GM19351 (cell line): ENCODE measurements around the gene ASRGL1.

Experiments used
- ATAC-seq: cut with Tn5 transposase; IDR thresholded peaks from one replicate; pipeline ENCODE4 v1.9.1; 2021; ENCODE audit warnings: mild to moderate bottlenecking, moderate library complexity; ENCODE audit not compliant: unreplicated experiment

ASRGL1 gene

GRCh38 chr11:62411524-62411923, 74.3 kb downstream of the ASRGL1 start:
- no peak for ATAC-seq

DNA sequence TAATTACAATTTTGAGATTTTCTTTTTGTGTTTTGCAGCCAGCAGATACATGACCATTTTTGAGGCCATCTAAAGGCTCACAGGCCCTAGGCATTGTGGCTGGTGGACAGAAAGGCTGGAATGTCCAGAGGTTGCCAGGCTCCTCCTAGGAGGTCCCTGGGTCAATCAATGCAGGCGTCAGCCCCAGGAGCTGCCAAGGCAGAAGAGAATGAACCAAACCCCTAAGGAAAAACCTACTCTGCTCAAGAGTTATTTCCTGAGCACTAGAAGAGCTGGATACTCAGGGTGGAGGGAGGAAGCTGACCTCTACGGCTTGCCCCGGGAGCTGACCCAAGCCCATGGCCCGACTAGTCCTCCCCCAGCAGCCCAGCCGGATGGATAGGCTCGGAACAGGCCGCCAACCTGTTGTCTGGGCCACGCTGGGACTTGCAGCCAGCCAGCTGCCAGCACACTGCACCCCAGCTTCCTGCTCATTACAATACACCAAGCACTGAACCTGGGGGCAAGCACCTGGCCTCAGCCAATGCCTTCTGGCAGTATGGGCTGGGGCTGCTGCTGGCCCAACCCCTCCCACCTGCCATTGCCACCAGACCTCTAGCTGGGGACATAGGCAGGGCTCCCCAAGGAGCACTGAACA, 75.9 kb downstream of the ASRGL1 start:
- ATAC-seq: no peak

GRCh38 chr11:62416596-62416995, 79.3 kb downstream of the ASRGL1 start:
- ATAC-seq: no peak

GRCh38 chr11:62418136-62418535, 80.9 kb downstream of the ASRGL1 start:
- ATAC-seq: no peak

GRCh38 chr11:62418733-62419132, 81.5 kb downstream of the ASRGL1 start, which contains the start of gene SCGB1A1:
Gene SCGB1A1, plus strand, starts transcription at chr11:62419033. Its CDS starts 63 bp downstream, at chr11:62419096.
- ATAC-seq: no peak

DNA sequence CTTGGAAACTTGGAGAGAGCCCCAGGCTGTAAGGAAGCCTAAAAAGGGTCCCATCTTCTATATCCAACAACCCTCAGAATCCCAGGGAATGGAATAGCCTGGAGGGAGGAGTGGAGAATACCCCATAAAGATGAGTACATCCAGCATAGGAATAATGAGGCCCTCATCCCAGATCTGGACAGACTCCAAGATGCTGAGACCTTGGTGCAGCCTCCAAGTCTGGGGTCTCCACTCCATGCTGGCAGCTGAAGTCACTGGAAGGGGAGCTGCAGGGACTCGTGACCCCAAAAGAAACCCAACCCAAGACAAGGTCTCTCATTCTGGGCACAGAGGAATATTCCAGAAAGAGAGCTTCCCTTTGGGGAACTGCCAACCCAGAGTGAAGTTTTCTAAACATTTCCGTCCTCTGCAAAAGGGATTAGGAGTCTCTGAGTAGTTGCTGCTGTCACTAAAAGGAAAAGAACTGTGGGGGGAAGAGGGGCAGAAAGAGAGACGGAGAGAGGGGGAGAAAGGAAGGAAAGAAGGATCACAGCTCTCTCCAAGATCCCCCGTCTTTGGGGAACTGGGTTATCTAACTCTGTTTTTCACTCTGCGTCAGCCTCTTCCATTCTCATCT, 82.2 kb downstream of the ASRGL1 start:
- no peak for ATAC-seq

DNA sequence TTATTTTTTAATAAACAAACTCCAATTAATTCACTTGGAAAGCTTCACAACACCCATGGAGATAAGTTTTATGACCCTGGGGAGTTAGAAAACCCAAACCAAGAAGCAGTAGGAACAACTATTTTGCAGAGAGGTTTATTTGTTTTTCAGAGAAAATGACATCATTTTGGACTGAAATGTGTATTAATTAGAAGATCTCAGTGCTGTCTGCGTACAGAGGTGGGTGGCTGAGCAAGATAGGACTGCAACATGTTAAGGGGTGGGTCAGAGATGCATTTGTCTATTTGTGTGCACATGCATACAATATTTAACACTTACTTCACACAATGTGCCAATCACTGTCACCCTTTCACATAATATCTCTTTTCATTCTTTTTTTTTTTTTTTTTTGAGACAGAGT, 82.7 kb downstream of the ASRGL1 start:
- ATAC-seq: no peak

DNA sequence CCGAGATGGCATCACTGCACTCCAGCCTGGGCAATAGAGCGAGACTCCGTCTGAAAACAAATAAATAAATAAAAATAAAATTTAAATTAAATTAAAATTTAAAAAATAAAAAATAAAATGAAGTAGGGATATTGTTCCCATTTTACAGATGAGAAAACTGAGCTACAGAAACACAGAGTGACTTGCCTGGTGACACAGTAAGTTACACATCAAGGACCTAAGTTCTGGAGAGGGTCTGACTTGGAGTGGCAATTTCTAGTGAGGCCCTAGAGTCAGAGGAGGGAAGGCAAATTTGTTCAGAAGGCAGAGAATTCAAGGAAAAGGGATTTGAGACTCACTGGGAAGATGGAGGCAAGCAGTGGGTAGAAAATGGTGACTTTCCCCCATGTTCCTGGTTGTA, 83.6 kb downstream of the ASRGL1 start:
- ATAC-seq: no peak

- no peak for ATAC-seq
Observed at GRCh38 chr11:62421996-62422395, 84.7 kb downstream of the ASRGL1 start.

GRCh38 chr11:62423012-62423411, 85.8 kb downstream of the ASRGL1 start:
- no peak for ATAC-seq

DNA sequence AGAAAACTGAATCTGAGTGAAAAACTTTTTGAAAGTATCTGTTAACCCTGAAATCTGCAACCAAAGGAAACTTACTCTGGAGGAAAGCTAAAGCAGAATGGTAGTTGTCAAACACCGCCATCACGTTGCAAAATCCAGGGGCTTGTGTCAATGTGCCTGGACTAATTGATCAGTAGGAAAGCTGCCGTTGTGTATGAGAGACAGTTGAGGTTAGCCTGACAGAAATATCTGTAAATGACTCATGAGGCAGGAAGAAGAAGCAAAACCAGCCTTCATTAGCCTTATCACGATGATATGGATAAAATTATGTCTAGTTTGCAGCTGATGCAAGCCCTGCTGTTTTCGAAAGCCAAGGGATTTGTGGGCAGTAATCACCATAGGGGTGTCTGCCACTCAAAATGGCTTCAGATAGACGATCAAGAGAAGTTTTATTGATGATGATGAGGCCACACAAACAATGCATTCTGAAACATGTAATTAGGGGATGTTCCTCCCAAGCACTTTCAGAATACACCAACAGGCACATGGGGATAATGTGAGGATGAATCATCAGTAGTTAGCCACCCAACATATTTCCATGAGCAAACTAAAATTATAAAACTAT, 90.5 kb downstream of the ASRGL1 start:
- no peak for ATAC-seq

GRCh38 chr11:62428871-62429560, 91.8 kb downstream of the ASRGL1 start:
- ATAC-seq: no peak

DNA sequence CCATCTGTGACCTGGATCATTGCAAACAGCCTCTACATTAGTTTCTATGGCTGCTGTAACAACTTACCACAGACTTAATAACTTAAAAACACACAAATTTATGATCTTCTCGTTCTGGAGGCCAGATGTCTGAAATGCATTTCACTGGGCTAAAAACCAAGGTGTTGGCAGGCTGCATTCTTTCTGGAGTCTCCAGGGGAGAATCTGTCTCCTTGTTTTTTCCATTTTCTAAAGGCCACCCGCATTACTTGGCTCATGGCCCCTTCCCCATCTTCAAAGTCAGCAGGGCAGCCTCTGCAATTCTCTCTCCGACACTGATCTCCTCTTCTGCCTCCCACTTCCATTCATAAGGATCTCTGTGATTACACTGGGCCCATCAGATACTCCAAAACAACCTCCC, 93.2 kb downstream of the ASRGL1 start:
- no peak for ATAC-seq

- ATAC-seq: no peak
Observed at GRCh38 chr11:62431171-62431901, 94.1 kb downstream of the ASRGL1 start.

DNA sequence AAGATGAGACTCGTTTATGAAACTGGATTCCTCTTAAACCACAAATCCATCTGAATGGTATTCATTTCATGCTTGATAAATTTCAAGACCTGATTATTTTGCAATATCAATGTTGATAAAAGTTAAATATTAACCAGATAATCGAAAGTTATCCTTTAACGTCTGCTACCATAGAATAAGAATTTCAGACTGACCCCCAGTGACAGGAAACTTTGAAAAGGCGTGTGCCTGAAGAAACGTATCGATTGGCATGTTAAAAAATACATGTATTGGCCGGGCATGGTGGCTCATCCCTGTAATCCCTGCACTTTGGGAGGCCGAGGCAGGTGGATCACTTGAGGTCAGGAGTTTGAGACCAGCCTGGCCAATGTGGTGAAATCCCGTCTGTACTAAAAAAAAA, 95.4 kb downstream of the ASRGL1 start:
- ATAC-seq: no peak

DNA sequence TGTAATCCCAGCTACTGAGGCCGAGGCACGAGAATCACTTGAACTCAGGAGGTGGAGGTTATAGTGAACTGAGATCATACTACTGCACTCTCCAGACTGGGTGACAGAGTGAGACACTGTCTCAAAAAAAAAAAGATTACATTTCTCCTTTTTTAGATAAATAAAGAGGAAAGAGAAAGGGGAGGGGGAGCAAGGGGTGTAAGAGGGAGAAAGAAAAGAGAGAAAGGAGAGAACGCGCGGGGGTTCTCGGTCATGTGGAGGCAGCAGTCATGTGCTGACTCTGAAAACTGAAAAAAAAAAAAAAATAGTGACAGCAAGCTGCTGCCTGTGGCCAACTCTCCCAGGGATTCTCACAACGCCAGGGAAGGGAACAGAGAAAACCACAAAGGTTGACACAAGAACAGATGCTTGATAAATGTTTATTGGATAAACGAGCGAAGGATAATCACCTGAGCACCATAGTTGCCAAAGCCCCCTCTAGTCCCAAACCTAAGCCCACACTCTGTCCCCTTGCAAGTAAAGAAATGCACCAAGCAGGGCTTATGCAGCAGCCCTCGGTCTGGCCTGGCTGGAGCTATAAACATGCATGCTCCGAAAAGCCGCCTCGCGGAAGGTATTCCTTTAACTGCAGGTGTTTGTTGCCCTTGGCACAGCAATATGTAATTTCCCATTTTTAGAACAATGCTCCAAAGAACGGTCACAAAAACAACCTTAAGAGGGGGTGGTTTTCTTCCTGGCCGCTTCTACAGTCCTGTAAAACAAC, 96.1 kb downstream of the ASRGL1 start:
- no peak for ATAC-seq

GRCh38 chr11:62433904-62434276, 96.6 kb downstream of the ASRGL1 start:
- ATAC-seq: no peak

DNA sequence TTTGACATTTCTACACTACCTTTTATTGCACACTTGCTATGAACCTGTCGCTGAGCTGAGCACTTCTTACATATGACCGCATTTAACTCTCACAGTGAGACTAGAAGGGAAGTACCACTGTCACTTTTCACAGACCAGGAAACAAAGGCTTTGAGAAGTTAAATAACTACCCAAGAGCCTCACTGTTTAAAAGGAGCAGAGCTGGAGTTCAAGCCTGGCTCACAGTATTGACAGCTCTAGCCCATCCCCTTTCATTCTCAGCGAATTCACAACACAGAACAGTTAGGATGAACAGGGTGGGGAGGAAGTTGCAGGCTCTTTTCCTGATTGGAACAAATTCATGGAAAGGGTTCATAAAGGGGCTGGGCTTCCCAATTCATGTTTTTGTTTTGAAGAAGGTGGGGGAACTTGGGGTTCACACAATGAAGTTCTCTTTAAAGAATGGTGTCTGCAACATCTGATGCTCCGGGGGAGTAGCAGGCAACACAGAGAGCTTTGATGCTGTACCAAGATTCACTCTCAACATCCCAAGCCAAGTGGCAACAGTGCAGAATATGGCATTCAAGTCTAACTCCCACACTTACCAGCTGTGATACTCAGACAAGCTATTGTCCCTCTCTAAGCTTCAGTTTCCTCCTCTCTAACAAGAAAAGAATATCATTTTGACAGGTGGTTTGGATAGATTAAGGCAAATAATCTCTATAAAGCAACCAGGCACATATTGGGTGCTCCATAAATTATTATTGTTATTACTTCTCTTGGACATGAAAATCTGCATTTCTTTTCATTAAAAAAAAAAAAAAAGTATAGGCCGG, 98.8 kb downstream of the ASRGL1 start:
- no peak for ATAC-seq

GRCh38 chr11:62437616-62438015, 100.4 kb downstream of the ASRGL1 start:
- ATAC-seq: no peak

- ATAC-seq: no peak
Observed at GRCh38 chr11:62438641-62439040, 101.4 kb downstream of the ASRGL1 start.
